Astrocyte (in vitro differentiated cells and primary cell): ENCODE results near the gene UNC93B1. TPM values are rescaled to one million over a fixed set of nuclear protein-coding genes. Genes with fewer than 3 reads are reported as not detected.
"Not testable (repeated sequence)": the region's sequence is repeated elsewhere in the genome, so short reads cannot be mapped to it uniquely, and the experiment has no call there.

Source experiments
- DNase-seq: peaks from one replicate; pipeline ENCODE4 v3.0.0-alpha.2; 2010; ENCODE audit warnings: low read depth
- FAIRE-seq: peaks from 2 replicates; lab custom pipeline; 2011; peaks lifted over from hg19 to GRCh38; lab: Jason Lieb, UNC
- H2AFZ ChIP-seq: 2 replicates; pipeline ENCODE4 v1.6.0; 2012; ENCODE audit warnings: low read depth, low read length, inconsistent platforms
- H3K27ac ChIP-seq: 2 replicates; pipeline ENCODE4 v1.5.1; 2011; ENCODE audit warnings: low read depth, low read length, inconsistent platforms
- H3K27me3 ChIP-seq: 2 replicates; pipeline ENCODE4 v1.6.0; 2011; ENCODE audit warnings: low read length, inconsistent platforms; ENCODE audit not compliant: insufficient read depth
- H3K36me3 ChIP-seq: 2 replicates; pipeline ENCODE4 v1.5.1; 2011; ENCODE audit warnings: low read length, inconsistent platforms; ENCODE audit not compliant: insufficient read depth
- H3K4me1 ChIP-seq: 2 replicates; pipeline ENCODE4 v1.5.1; 2011; ENCODE audit warnings: low read length, inconsistent platforms; ENCODE audit not compliant: insufficient read depth
- H3K4me2 ChIP-seq: 2 replicates; pipeline ENCODE4 v1.6.0; 2012; ENCODE audit warnings: low read length, inconsistent platforms
- H3K4me3 ChIP-seq: 2 replicates; pipeline ENCODE4 v1.5.1; 2011; ENCODE audit warnings: low read depth, mild to moderate bottlenecking, low read length, inconsistent platforms; ENCODE audit not compliant: insufficient read depth
- H3K79me2 ChIP-seq: 2 replicates; pipeline ENCODE4 v1.6.0; 2012; ENCODE audit warnings: mild to moderate bottlenecking, low read length, inconsistent platforms; ENCODE audit not compliant: insufficient read depth
- H3K9ac ChIP-seq: 2 replicates; pipeline ENCODE4 v1.6.0; 2012; ENCODE audit warnings: mild to moderate bottlenecking, low read length, inconsistent platforms
- H3K9me3 ChIP-seq: 2 replicates; pipeline ENCODE4 v1.5.1; 2012; ENCODE audit warnings: low read depth, mild to moderate bottlenecking, low read length, inconsistent platforms; ENCODE audit not compliant: insufficient read depth
- H4K20me1 ChIP-seq: 2 replicates; pipeline ENCODE4 v1.6.0; 2012; ENCODE audit warnings: low read length, inconsistent platforms; ENCODE audit not compliant: insufficient read depth
- H3K27ac Mint-ChIP-seq: one replicate; pipeline ENCODE4 v1.8.0; 2021; ENCODE audit warnings: mild to moderate bottlenecking, mixed read lengths; ENCODE audit not compliant: unreplicated experiment
- H3K27me3 Mint-ChIP-seq: one replicate; pipeline ENCODE4 v1.8.0; 2021; ENCODE audit warnings: low read depth, mixed read lengths; ENCODE audit not compliant: unreplicated experiment
- H3K36me3 Mint-ChIP-seq: one replicate; pipeline ENCODE4 v1.8.0; 2021; ENCODE audit warnings: low read depth, mixed read lengths; ENCODE audit not compliant: unreplicated experiment
- H3K4me1 Mint-ChIP-seq: one replicate; pipeline ENCODE4 v1.8.0; 2021; ENCODE audit warnings: low read depth, mixed read lengths; ENCODE audit not compliant: unreplicated experiment
- H3K4me3 Mint-ChIP-seq: one replicate; pipeline ENCODE4 v1.8.0; 2021; ENCODE audit warnings: mild to moderate bottlenecking, moderate library complexity, mixed read lengths; ENCODE audit not compliant: unreplicated experiment
- H3K9me3 Mint-ChIP-seq: one replicate; pipeline ENCODE4 v1.8.0; 2021; ENCODE audit warnings: mild to moderate bottlenecking, mixed read lengths; ENCODE audit not compliant: unreplicated experiment
- EZH2 ChIP-seq: IDR thresholded peaks from 2 replicates; pipeline ENCODE4 v1.6.1; 2012; ENCODE audit warnings: mild to moderate bottlenecking, low read length, inconsistent platforms; ENCODE audit not compliant: insufficient read depth
- total RNA-seq: library from RNA; stranded (reverse); gene quantifications from 2 replicates; pipeline ENCODE4 v1.2.1, GENCODE V29; 2021
- TF ChIP-seq, protein P1 (sequence below): IDR thresholded peaks from 2 replicates; pipeline ENCODE4 v1.5.1; 2011; ENCODE audit warnings: low read depth, mild to moderate bottlenecking, inconsistent platforms, low read length, moderate library complexity; ENCODE audit not compliant: insufficient read depth

UNC93B1 gene
- total RNA-seq, 1 donor from 2014 or later: 37.3 TPM

- Histone ChIP-seq H3K4me3 (no peak overlapping the region), H3K9me3 (no peaks in the 10 kb centered on the region)
- no peak for FAIRE-seq
Observed at GRCh38 chr11:67983951-67984350, 19.9 kb downstream of the UNC93B1 start.

DNA sequence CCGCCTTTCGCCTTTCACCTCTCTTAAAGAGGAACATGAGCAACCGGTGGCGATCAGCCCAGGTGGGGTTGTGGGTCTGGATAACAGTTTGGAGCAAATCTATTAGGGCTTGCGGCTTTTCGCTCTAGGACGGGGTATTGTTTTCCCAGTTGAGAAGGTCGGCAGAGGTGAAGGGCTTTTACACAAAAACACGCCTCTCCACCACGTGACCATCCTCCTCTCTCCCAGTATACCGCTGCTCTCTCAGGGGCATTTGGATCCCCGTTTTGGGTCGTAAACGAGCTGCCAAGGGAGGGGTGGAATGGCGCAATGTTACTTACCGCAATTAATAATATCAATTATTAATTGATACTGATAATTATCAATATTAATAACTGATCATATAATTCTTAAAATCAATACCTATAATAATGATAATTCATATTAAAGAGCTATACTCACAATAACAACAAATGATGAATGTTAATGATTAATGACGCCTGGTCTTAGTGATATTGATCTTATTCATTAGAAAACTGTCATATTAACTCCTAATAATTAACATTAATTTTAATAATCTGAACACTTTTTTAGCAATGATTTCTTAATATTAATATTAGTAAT, 21.5 kb downstream of the UNC93B1 start:
- not testable (repeated sequence) for H3K36me3 ChIP-seq, H3K4me2 ChIP-seq, H3K4me3 Mint-ChIP-seq, FAIRE-seq, H3K27me3 ChIP-seq, H3K79me2 ChIP-seq, H3K9me3 Mint-ChIP-seq, H3K9ac ChIP-seq, H3K36me3 Mint-ChIP-seq, H3K9me3 ChIP-seq, H3K27ac ChIP-seq, H3K4me1 ChIP-seq, H2AFZ ChIP-seq, H3K4me3 ChIP-seq, H4K20me1 ChIP-seq, H3K4me1 Mint-ChIP-seq, DNase-seq, H3K27ac Mint-ChIP-seq
- peaks cover 15% of the 10 kb centered on the region for H3K27me3 Mint-ChIP-seq

More at GRCh38 chr11:67983951-67984350, 19.9 kb downstream of the UNC93B1 start:
- no peak overlapping the region for H3K9ac ChIP-seq
- no peaks in the 10 kb centered on the region for H3K36me3 ChIP-seq
- H3K4me2 ChIP-seq: no peak overlapping the region
- H4K20me1 ChIP-seq: no peaks in the 10 kb centered on the region
- TF ChIP-seq, protein P1, sequence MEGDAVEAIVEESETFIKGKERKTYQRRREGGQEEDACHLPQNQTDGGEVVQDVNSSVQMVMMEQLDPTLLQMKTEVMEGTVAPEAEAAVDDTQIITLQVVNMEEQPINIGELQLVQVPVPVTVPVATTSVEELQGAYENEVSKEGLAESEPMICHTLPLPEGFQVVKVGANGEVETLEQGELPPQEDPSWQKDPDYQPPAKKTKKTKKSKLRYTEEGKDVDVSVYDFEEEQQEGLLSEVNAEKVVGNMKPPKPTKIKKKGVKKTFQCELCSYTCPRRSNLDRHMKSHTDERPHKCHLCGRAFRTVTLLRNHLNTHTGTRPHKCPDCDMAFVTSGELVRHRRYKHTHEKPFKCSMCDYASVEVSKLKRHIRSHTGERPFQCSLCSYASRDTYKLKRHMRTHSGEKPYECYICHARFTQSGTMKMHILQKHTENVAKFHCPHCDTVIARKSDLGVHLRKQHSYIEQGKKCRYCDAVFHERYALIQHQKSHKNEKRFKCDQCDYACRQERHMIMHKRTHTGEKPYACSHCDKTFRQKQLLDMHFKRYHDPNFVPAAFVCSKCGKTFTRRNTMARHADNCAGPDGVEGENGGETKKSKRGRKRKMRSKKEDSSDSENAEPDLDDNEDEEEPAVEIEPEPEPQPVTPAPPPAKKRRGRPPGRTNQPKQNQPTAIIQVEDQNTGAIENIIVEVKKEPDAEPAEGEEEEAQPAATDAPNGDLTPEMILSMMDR: no peak
- no peak for TF ChIP-seq EZH2
- Mint-ChIP-seq H3K4me1 (peaks cover 6% of the 10 kb centered on the region), H3K9me3 (peaks cover 4% of the 10 kb centered on the region), H3K36me3 (no peaks in the 10 kb centered on the region), H3K4me3 (no peak overlapping the region), H3K27ac (no peak overlapping the region), H3K27me3 (peaks cover 16% of the 10 kb centered on the region)
- no peaks in the 10 kb centered on the region for H3K27me3 ChIP-seq
- no peaks in the 10 kb centered on the region for H3K4me1 ChIP-seq
- no peaks in the 10 kb centered on the region for H3K79me2 ChIP-seq
- H2AFZ ChIP-seq: no peak overlapping the region
- H3K27ac ChIP-seq: no peak overlapping the region
- DNase-seq: no peak

- not testable (repeated sequence) for FAIRE-seq, H3K9ac ChIP-seq, H3K4me3 ChIP-seq, H3K4me3 Mint-ChIP-seq, DNase-seq, H3K27me3 ChIP-seq, H3K36me3 Mint-ChIP-seq, H3K4me1 ChIP-seq, H4K20me1 ChIP-seq, H2AFZ ChIP-seq, H3K27ac Mint-ChIP-seq, H3K27ac ChIP-seq, H3K9me3 Mint-ChIP-seq, H3K4me1 Mint-ChIP-seq, H3K36me3 ChIP-seq, H3K4me2 ChIP-seq, H3K79me2 ChIP-seq, H3K9me3 ChIP-seq
- peaks cover 15% of the 10 kb centered on the region for H3K27me3 Mint-ChIP-seq
Observed at GRCh38 chr11:67981226-67981625, 22.7 kb downstream of the UNC93B1 start.

DNA sequence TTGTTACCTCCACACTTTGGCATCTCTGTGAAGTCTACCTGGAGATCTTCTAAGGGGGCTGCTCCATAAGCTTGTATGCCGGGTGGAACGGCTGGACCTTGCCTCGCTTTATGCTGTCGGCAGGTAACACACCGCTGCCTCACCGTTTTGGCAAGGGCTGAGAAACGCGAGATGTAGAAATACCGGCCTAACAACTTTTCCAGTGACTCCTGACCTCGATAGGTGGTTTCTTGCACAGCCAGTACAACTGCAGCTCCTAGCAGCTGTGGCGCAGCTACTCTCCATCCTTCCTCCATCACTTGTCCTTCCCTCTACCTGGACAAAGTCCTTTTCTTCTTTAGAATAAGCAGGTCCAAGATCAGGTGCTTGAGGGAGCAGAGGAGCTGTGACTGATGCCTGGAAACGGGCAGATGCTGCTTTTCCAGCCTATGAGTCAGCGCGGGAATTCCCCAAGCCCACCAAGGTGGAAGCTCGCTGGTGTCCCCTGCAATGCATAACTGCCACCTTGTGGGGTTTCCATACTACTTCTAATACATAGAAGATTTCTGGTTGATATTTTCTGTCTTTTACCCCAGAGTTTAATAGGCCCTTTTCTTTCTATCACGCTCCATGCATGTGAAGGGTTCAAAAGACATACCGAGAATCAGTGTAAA, 25.0 kb downstream of the UNC93B1 start:
- not testable (repeated sequence) for H3K4me2 ChIP-seq, FAIRE-seq, H3K36me3 ChIP-seq, H3K9me3 Mint-ChIP-seq, H3K27ac Mint-ChIP-seq, H3K27me3 ChIP-seq, H3K9ac ChIP-seq, H3K9me3 ChIP-seq, H3K4me3 ChIP-seq, H3K4me1 ChIP-seq, DNase-seq, H4K20me1 ChIP-seq, H3K36me3 Mint-ChIP-seq, H3K79me2 ChIP-seq, H3K4me3 Mint-ChIP-seq, H3K4me1 Mint-ChIP-seq, H3K27ac ChIP-seq, H2AFZ ChIP-seq
- peaks cover 14% of the 10 kb centered on the region for H3K27me3 Mint-ChIP-seq

- H3K9ac ChIP-seq, H3K4me3 Mint-ChIP-seq, H2AFZ ChIP-seq, H3K4me2 ChIP-seq, H3K4me1 ChIP-seq, H3K36me3 ChIP-seq, H3K36me3 Mint-ChIP-seq, H3K27me3 ChIP-seq, H4K20me1 ChIP-seq, FAIRE-seq, H3K27ac Mint-ChIP-seq, H3K9me3 ChIP-seq, H3K9me3 Mint-ChIP-seq, H3K27ac ChIP-seq, H3K79me2 ChIP-seq, DNase-seq, H3K4me3 ChIP-seq, H3K4me1 Mint-ChIP-seq: not testable (repeated sequence)
- peaks cover 16% of the 10 kb centered on the region for H3K27me3 Mint-ChIP-seq
Observed at GRCh38 chr11:67974746-67975145, 29.2 kb downstream of the UNC93B1 start.
